NB4 (cell line): ENCODE measurements around the gene TCF7L2.

ENCODE experiments used
- CTCF ChIP-seq: IDR thresholded peaks from one replicate; pipeline ENCODE4 v1.5.1; 2012; ENCODE audit warnings: low read depth, low read length
- POLR2A ChIP-seq: IDR thresholded peaks from 2 replicates; pipeline ENCODE4 v1.6.1; 2011; ENCODE audit warnings: mild to moderate bottlenecking; ENCODE audit not compliant: insufficient read length; ENCODE audit errors: extremely low read depth
- TF ChIP-seq, protein P1 (sequence below): IDR thresholded peaks from 2 replicates; pipeline ENCODE4 v1.6.1; 2011; ENCODE audit warnings: low read depth, low read length

DNA sequence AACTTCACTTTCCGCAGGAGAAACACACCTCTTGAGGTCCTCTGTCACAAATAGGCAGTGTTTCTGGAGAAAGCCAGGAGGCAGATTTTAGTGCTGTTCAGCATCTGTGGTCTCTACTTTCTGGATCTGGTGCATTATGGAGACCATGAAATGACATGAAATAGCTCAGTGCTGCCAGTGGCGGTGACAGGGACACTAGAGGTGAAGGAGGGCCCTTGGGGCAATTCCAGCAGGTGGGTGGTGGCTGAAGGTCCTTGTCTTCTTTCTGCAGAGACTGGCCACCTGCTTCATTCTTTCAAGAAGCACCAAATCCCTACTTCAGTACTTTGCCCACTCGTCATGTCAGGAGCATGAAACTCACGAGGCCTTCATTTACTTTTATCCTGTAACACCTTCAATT, 135.7 kb downstream of the TCF7L2 start:
- no peak for TF ChIP-seq POLR2A
- no peak for TF ChIP-seq CTCF
- TF ChIP-seq, protein P1, sequence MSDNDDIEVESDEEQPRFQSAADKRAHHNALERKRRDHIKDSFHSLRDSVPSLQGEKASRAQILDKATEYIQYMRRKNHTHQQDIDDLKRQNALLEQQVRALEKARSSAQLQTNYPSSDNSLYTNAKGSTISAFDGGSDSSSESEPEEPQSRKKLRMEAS = no peak
